Brain microvascular endothelial cell (primary cell): ENCODE measurements around the gene DEAF1.

Experiments
- DNase-seq: peaks from one replicate; pipeline ENCODE4 v3.0.0-alpha.2; 2020
- H3K27ac ChIP-seq: fragments of 250-450 bp; sonication (Bioruptor Pico); 2 replicates; pipeline ENCODE4 v1.5.1; 2020; ENCODE audit warnings: mild to moderate bottlenecking, moderate library complexity
- H3K27me3 ChIP-seq: fragments of 250-450 bp; sonication (Bioruptor Pico); replicated peaks from 2 replicates; pipeline ENCODE4 v1.5.1; 2020; ENCODE audit warnings: mild to moderate bottlenecking
- H3K36me3 ChIP-seq: fragments of 250-450 bp; sonication (Bioruptor Pico); replicated peaks from 2 replicates; pipeline ENCODE4 v1.5.1; 2020; ENCODE audit warnings: mild to moderate bottlenecking
- H3K4me3 ChIP-seq: 2 replicates; pipeline ENCODE4 v1.5.1; 2011; ENCODE audit warnings: low read depth, mild to moderate bottlenecking, control low read depth, low read length, moderate library complexity
- CTCF ChIP-seq: IDR thresholded peaks from 2 replicates; pipeline ENCODE4 v1.5.1; 2011; ENCODE audit warnings: low read depth, mild to moderate bottlenecking, moderate library complexity, low read length, control low read depth, inconsistent platforms; ENCODE audit errors: missing control alignments
- in situ Hi-C: cut with HindIII; loops from 2 replicates; pipeline ENCODE4 v1.10.0; 2017; ENCODE audit warnings: low sequenced_read_pairs, low pct_ligation_motif_present

DEAF1 gene

GRCh38 chr11:726278-727220, 31.5 kb upstream of the DEAF1 start:
- Histone ChIP-seq H3K4me3 (no peak overlapping the region), H3K27ac (no peak overlapping the region)
- in situ Hi-C loops: no loop called here

GRCh38 chr11:725624-726202, 30.7 kb upstream of the DEAF1 start:
- Histone ChIP-seq H3K27me3 (peaks cover 27% of the 10 kb centered on the region), H3K36me3 (no peaks in the 10 kb centered on the region), H3K4me3 (no peak overlapping the region), H3K27ac (no peak overlapping the region)
- DNase-seq: no peak
- TF ChIP-seq CTCF: no peak
- in situ Hi-C loops: no loop called here

More at GRCh38 chr11:726278-727220, 31.5 kb upstream of the DEAF1 start:
- Histone ChIP-seq H3K36me3 (no peaks in the 10 kb centered on the region), H3K27me3 (peaks cover 20% of the 10 kb centered on the region)
- no peak for TF ChIP-seq CTCF
- DNase-seq: no peak

- Histone ChIP-seq H3K27ac (no peak overlapping the region), H3K36me3 (no peaks in the 10 kb centered on the region), H3K4me3 (no peak overlapping the region), H3K27me3 (peaks cover 30% of the 10 kb centered on the region)
- in situ Hi-C loops: no loop called here
- no peak for TF ChIP-seq CTCF
- DNase-seq: no peak
Observed at GRCh38 chr11:724778-725386, 29.9 kb upstream of the DEAF1 start.

GRCh38 chr11:724049-724777, 29.2 kb upstream of the DEAF1 start:
- Histone ChIP-seq H3K27me3 (peaks cover 30% of the 10 kb centered on the region), H3K36me3 (no peaks in the 10 kb centered on the region), H3K27ac (no peak overlapping the region), H3K4me3 (no peak overlapping the region)
- no peak for TF ChIP-seq CTCF
- no peak for DNase-seq
- in situ Hi-C loops: no loop called here

- in situ Hi-C loops: no loop called here
- DNase-seq: no peak
- Histone ChIP-seq H3K27me3 (peaks cover 30% of the 10 kb centered on the region), H3K36me3 (no peaks in the 10 kb centered on the region), H3K4me3 (no peak overlapping the region), H3K27ac (no peak overlapping the region)
- peak; percentile 68 for TF ChIP-seq CTCF
Observed at GRCh38 chr11:723120-723883, 28.3 kb upstream of the DEAF1 start.
